DMS114 treated with DMSO at 0.1 percent for 48 hours (cell line): Measurements from ENCODE around the gene ZNF773.
A peak's percentile ranks its signal among the peaks of the same experiment; 100 is the strongest.
"Not testable (repeated sequence)": the region's sequence is repeated elsewhere in the genome, so short reads cannot be mapped to it uniquely, and the experiment has no call there.

Source experiments
- DNase-seq: peaks from one replicate; lab custom pipeline; 2025; ENCODE audit not compliant: unreplicated experiment; lab: John Stamatoyannopoulos, UW

The ZNF773 gene

GRCh38 chr19:57499680-57500395 lies at the start of gene ZNF773:
Gene ZNF773 (plus strand): TSS chr19:57499938. CDS start chr19:57500081, 143 bp downstream.
- DNase-seq: peak; percentile 92

- DNase-seq: no peak
Observed at GRCh38 chr19:57452307-57452706, 47.4 kb upstream of the ZNF773 start.

- DNase-seq: peak; percentile 24
Observed at GRCh38 chr19:57465680-57466381, 33.9 kb upstream of the ZNF773 start.

- DNase-seq: no peak
Observed at GRCh38 chr19:57466489-57466888, 33.2 kb upstream of the ZNF773 start.

- no peak for DNase-seq
Observed at GRCh38 chr19:57473646-57474045, 26.1 kb upstream of the ZNF773 start.

- DNase-seq: peak; percentile 94
Observed at GRCh38 chr19:57477191-57478008, 22.3 kb upstream of the ZNF773 start, which contains the start of gene ZNF772. Gene ZNF772 (minus strand): TSS chr19:57477566. CDS start chr19:57477309, 257 bp downstream.

GRCh38 chr19:57487477-57488298 lies 12.1 kb upstream of the ZNF773 start, which contains the start of gene ZNF419:
Gene ZNF419 (plus strand): TSS chr19:57487750. CDS start chr19:57487951, 201 bp downstream.
- DNase-seq: peak; percentile 80

GRCh38 chr19:57488299-57488644 lies 11.5 kb upstream of the ZNF773 start:
- not testable (repeated sequence) for DNase-seq

- DNase-seq: not testable (repeated sequence)
Observed at GRCh38 chr19:57499332-57499679, 432 bp upstream of the ZNF773 start.

- not testable (repeated sequence) for DNase-seq
Observed at GRCh38 chr19:57500400-57500799, 662 bp downstream of the ZNF773 start.

- no peak for DNase-seq
Observed at GRCh38 chr19:57506163-57506562, 6.4 kb downstream of the ZNF773 start.

GRCh38 chr19:57511484-57511883 lies 11.7 kb downstream of the ZNF773 start:
- no peak for DNase-seq

- no peak for DNase-seq
Observed at GRCh38 chr19:57512845-57513244, 13.1 kb downstream of the ZNF773 start.

- DNase-seq: no peak
Observed at GRCh38 chr19:57515255-57515654, 15.5 kb downstream of the ZNF773 start.

- not testable (repeated sequence) for DNase-seq
Observed at GRCh38 chr19:57518021-57518420, 18.3 kb downstream of the ZNF773 start.

GRCh38 chr19:57527136-57527881 lies 27.6 kb downstream of the ZNF773 start, which contains the start of gene ZNF549:
Gene ZNF549 (plus strand): TSS chr19:57527356. CDS start chr19:57527574, 218 bp downstream.
- DNase-seq: peak; percentile 92

GRCh38 chr19:57537953-57538547 lies 38.3 kb downstream of the ZNF773 start:
- no peak for DNase-seq

- DNase-seq: no peak
Observed at GRCh38 chr19:57546513-57546912, 46.8 kb downstream of the ZNF773 start.

- no peak for DNase-seq
Observed at GRCh38 chr19:57552432-57552831, 52.7 kb downstream of the ZNF773 start.
